ENCODE data around the gene ERC2. TPM values are rescaled to one million over a fixed set of nuclear protein-coding genes. Genes with fewer than 3 reads are reported as not detected.

ERC2 gene
- total RNA-seq, 2 experiments from 2014 or later = not detected

DNA sequence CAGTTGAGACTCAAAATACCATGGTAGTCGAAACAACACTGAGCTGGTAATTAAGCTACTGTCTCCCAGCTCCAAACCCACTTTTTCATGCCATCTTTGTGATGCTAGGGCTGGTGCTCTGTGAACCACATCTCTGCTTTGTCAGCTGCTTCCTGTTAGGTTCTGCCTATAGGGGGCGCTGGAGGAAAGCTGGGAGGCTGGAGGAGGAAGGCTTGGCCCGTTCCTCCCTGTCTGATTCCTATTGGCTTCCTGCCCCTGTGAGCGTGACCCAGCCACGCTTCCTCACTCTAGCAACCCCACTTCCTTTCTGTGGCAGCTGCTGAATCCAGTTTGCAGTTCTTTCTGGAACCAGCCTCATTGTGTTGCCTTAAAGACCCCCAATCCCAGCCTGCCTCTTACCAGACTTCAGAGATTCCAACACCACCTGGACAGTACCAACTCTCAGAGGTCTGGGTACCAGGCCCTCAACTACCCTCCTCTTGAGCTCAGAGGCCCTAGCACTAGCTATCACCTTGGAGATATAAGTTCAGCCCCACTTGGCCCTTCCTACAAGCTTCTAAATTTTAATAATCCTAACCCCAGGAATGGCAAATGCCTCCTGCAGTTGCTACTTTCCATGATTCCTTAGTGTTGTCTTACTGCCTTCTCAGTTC, 120.9 kb downstream of the ERC2 start:
- H2AFZ ChIP-seq (ENCODE audit: low read length) = no peak overlapping the region
- H4K20me1 ChIP-seq (ENCODE audit: insufficient read depth, low read length) = no peaks in the 10 kb centered on the region
- H3K4me1 ChIP-seq (ENCODE audit: insufficient read depth, low read length, poor library complexity, severe bottlenecking) = no peaks in the 10 kb centered on the region
- H3K79me2 ChIP-seq (ENCODE audit: insufficient read depth, low read depth, low read length) = no peaks in the 10 kb centered on the region
- no peaks in the 10 kb centered on the region for H3K36me3 ChIP-seq (ENCODE audit: insufficient read depth, low read length)
- no peaks in the 10 kb centered on the region for H3K9me3 ChIP-seq (ENCODE audit: low read length)
- no peaks in the 10 kb centered on the region for H3K9me2 ChIP-seq (ENCODE audit: insufficient read depth, low read length)
- no TSS peak for BruUV-seq (replicated peaks)
- intact Hi-C loops (cut with micrococcal nuclease; ENCODE audit: unreplicated experiment) = no loop called here
- TF ChIP-seq EZH2phosphoT487 (IDR thresholded peaks at IDR 0.05; ENCODE audit: borderline replicate concordance, low read depth, low read length) = no peak
- TF ChIP-seq, protein P1, sequence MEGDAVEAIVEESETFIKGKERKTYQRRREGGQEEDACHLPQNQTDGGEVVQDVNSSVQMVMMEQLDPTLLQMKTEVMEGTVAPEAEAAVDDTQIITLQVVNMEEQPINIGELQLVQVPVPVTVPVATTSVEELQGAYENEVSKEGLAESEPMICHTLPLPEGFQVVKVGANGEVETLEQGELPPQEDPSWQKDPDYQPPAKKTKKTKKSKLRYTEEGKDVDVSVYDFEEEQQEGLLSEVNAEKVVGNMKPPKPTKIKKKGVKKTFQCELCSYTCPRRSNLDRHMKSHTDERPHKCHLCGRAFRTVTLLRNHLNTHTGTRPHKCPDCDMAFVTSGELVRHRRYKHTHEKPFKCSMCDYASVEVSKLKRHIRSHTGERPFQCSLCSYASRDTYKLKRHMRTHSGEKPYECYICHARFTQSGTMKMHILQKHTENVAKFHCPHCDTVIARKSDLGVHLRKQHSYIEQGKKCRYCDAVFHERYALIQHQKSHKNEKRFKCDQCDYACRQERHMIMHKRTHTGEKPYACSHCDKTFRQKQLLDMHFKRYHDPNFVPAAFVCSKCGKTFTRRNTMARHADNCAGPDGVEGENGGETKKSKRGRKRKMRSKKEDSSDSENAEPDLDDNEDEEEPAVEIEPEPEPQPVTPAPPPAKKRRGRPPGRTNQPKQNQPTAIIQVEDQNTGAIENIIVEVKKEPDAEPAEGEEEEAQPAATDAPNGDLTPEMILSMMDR (conservative IDR thresholded peaks at IDR 0.05; ENCODE audit: low read length) = peak; percentile 78
- ChIA-PET CTCF (ENCODE audit: unreplicated experiment) (no interaction called here), POLR2A (interaction anchor here (0.6 to 1.2 kb wide), 2 partner anchors 39 to 641 kb away, joined by 3 read pairs; no protein-coding TSS in a partner anchor)
- no peak overlapping the region for H3K4me3 ChIP-seq (ENCODE audit: low read depth, low read length, poor library complexity, severe bottlenecking)
- no peak overlapping the region for H3K4me2 ChIP-seq (ENCODE audit: low read length)
- H3K27ac ChIP-seq (ENCODE audit: low read depth, low read length, poor library complexity, severe bottlenecking) = no peak overlapping the region
- DNase-seq (ENCODE audit: low spot score) = peak; percentile 32

DNA sequence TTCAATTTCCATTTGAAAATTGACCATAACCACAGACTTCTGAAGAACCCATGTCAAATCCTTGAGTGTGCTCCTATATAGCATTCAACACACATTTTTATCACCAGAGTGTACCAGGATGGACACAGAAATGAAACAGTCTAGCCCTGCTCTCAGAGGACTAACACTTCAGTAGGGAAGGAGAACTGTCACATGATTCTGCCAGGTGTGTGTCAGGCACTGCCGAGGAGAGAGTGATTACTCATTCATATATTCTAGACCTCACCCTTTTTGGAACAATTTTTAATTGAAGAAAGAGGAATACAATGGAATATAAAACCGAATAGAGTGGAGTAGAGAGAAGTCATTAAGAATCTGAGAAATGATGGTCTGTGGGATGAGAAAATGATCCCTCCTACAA, 125.8 kb downstream of the ERC2 start:
- H2AFZ ChIP-seq (ENCODE audit: low read length) = no peak overlapping the region
- no peaks in the 10 kb centered on the region for H3K36me3 ChIP-seq (ENCODE audit: insufficient read depth, low read length)
- H3K79me2 ChIP-seq (ENCODE audit: insufficient read depth, low read depth, low read length) = no peaks in the 10 kb centered on the region
- ChIA-PET POLR2A (no interaction called here), CTCF (ENCODE audit: unreplicated experiment) (no interaction called here)
- H4K20me1 ChIP-seq (ENCODE audit: insufficient read depth, low read length) = no peaks in the 10 kb centered on the region
- TF ChIP-seq, protein P1 (conservative IDR thresholded peaks at IDR 0.05; ENCODE audit: low read length) = no peak
- TF ChIP-seq EZH2phosphoT487 (IDR thresholded peaks at IDR 0.05; ENCODE audit: borderline replicate concordance, low read depth, low read length) = no peak
- H3K9me2 ChIP-seq (ENCODE audit: insufficient read depth, low read length) = no peaks in the 10 kb centered on the region
- no TSS peak for BruUV-seq (replicated peaks)
- no peaks in the 10 kb centered on the region for H3K9me3 ChIP-seq (ENCODE audit: low read length)
- intact Hi-C loops (cut with micrococcal nuclease; ENCODE audit: unreplicated experiment) = loop anchor here (5.0 kb wide), 1 partner anchor 105 kb away; no protein-coding TSS in a partner anchor
- H3K4me2 ChIP-seq (ENCODE audit: low read length) = no peak overlapping the region
- no peak overlapping the region for H3K4me3 ChIP-seq (ENCODE audit: low read depth, low read length, poor library complexity, severe bottlenecking)
- DNase-seq (ENCODE audit: low spot score) = no peak
- H3K27ac ChIP-seq (ENCODE audit: low read depth, low read length, poor library complexity, severe bottlenecking) = no peak overlapping the region
- no peaks in the 10 kb centered on the region for H3K4me1 ChIP-seq (ENCODE audit: insufficient read depth, low read length, poor library complexity, severe bottlenecking)

DNA sequence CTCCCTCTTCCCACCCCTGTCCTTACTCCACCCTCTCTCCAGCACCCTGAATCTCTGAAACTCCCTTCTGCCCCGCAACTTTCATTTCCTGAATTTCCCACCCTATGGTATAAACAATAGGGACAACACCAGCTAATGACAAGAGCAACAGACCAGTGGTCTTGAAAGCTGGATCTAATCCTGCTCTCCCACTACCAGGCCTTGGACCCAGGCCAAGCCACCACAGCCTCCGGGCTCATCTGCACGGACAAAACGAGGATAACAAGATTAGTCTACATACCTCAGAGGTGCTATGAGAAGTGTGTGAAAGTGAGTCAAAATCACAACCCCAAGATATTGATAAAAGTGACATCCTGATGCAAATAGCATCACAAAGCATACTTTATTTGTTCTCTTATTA, 128.6 kb downstream of the ERC2 start:
- no peak overlapping the region for H3K4me2 ChIP-seq (ENCODE audit: low read length)
- no peaks in the 10 kb centered on the region for H3K36me3 ChIP-seq (ENCODE audit: insufficient read depth, low read length)
- POLR2A ChIA-PET = interaction anchor here (0.6 to 1.0 kb wide), 2 partner anchors 16 to 36 kb away, joined by 3 to 4 read pairs; no protein-coding TSS in a partner anchor
- no peak overlapping the region for H3K27ac ChIP-seq (ENCODE audit: low read depth, low read length, poor library complexity, severe bottlenecking)
- H4K20me1 ChIP-seq (ENCODE audit: insufficient read depth, low read length) = no peaks in the 10 kb centered on the region
- CTCF ChIA-PET (ENCODE audit: unreplicated experiment) = interaction anchor here (0.6 kb wide), 1 partner anchor 12 kb away, joined by 3 read pairs; no protein-coding TSS in a partner anchor
- H2AFZ ChIP-seq (ENCODE audit: low read length) = no peak overlapping the region
- TF ChIP-seq, protein P1 (conservative IDR thresholded peaks at IDR 0.05; ENCODE audit: low read length) = no peak
- no peak for TF ChIP-seq EZH2phosphoT487 (IDR thresholded peaks at IDR 0.05; ENCODE audit: borderline replicate concordance, low read depth, low read length)
- DNase-seq (ENCODE audit: low spot score) = no peak
- H3K4me3 ChIP-seq (ENCODE audit: low read depth, low read length, poor library complexity, severe bottlenecking) = no peak overlapping the region
- H3K9me2 ChIP-seq (ENCODE audit: insufficient read depth, low read length) = no peaks in the 10 kb centered on the region
- no peaks in the 10 kb centered on the region for H3K9me3 ChIP-seq (ENCODE audit: low read length)
- peaks cover 3% of the 10 kb centered on the region for H3K4me1 ChIP-seq (ENCODE audit: insufficient read depth, low read length, poor library complexity, severe bottlenecking)
- no TSS peak for BruUV-seq (replicated peaks)
- H3K79me2 ChIP-seq (ENCODE audit: insufficient read depth, low read depth, low read length) = no peaks in the 10 kb centered on the region
- intact Hi-C loops (cut with micrococcal nuclease; ENCODE audit: unreplicated experiment) = loop anchor here (5.0 kb wide), 1 partner anchor 108 kb away; no protein-coding TSS in a partner anchor

Data from OCI-LY7 (cell line).